HG02970 (cell line): ENCODE results near the gene DHX38.

Experiments
- ATAC-seq: cut with Tn5 transposase; IDR thresholded peaks from one replicate; pipeline ENCODE4 v1.9.1; 2021; ENCODE audit warnings: mild to moderate bottlenecking, moderate library complexity, moderate number of reproducible peaks; ENCODE audit not compliant: unreplicated experiment, low FRiP score

DHX38 gene

GRCh38 chr16:72083778-72084404 is 9.8 kb upstream of the DHX38 start:
- ATAC-seq = no peak

DNA sequence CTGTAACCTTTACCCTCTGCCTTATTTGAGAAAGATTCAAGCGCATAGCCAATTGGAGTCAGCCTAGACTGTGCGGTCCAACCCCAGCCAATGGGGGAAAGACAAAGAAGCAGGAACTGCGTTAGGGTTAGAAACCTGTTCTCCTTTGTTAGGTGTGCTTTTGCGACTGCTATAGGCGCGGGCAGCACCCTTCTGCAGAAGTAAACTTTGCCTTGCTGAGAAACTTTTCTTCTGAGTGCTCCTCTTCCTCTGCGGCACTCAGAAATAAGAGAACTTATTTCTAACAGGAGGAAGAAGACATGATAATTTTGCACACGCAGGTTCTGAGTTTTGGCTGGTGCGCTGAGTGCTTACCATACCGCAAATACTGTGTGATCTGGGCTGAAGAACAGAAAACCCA is 9.2 kb upstream of the DHX38 start:
- ATAC-seq = no peak

DNA sequence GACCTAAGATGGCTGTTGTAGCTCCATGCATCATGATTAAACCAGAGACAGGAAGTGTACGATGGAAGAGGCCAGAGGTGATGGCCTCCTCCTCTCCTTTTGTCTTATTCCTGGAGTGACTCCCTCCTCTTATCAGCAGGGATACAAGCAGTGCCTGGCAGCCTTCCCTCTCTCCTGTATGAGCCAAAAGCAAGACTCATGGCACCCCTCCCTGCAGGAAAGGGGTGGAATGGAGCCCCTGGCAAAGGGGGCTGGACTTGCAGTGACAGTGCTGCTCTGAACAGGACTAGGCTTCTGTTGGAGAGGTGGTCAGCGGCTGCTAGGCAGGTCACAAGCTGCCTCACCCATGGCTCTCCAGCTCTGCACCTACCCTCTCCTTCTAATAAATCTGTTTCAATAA is 8.6 kb upstream of the DHX38 start:
- no peak for ATAC-seq

- no peak for ATAC-seq
Observed at GRCh38 chr16:72091217-72091616, 2.4 kb upstream of the DHX38 start.

DNA sequence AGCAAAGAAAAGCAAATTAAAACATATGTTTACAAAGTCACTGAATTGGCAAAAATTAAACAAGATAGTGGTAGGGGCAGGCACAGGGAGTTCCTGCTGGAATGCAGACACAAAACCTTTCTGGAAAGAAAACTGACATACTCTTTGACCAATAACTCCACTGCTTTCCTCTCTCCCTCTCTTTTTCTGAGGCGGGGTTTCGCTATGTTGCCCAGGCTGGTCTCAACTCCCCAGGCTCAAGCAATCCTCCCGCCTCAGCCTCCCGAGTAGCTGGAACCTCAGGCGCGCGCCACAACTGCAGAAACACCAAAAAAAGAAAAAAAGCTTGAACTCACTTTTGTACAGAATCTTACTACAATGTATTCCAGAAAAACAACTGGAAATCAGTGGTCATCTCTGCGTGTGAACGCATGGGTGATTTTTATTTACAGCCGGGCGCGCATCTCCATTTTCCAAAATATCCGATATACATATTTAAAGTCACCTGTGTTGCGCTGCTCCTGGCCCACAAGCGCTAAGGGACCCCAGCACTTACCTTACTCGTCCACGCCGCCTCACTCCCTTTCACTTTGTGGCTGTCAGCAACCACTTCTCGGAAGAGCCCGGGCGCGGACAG is 707 bp upstream of the DHX38 start:
- no peak for ATAC-seq

DNA sequence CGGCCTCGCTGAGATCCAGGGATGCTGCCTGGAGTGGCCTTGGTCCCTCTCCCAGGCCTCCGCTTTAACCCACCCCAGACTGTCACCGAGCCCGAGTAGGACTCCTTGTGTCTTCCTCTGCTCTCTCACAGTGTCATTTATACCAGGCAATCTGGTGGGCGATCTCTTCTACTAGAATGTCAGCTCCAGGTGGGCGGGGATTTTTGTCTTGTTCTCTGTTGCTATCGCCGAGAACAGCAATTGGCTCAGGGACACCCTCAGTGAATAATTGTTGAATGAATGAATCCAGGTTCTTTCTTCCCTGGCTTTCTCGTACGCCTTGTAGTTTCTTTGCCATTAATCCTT is 591 bp downstream of the DHX38 start:
- ATAC-seq = no peak

DNA sequence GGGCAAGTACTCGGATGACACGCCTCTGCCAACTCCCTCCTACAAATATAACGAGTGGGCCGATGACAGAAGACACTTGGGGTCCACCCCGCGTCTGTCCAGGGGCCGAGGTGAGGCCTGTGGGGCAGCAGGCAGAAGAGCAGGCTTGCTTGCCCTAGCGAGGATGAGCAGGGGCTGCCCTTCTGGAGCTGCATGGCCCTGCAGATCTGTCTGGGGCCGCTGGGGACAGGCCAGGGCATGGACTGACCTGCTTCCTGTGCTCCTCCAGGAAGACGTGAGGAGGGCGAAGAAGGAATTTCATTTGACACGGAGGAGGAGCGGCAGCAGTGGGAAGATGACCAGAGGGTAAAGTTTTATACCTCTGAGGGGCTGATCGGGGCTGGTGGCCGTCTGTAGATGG is 5.3 kb downstream of the DHX38 start:
- no peak for ATAC-seq

- no peak for ATAC-seq
Observed at GRCh38 chr16:72099377-72099818, 5.8 kb downstream of the DHX38 start.

GRCh38 chr16:72101195-72101594 is 7.5 kb downstream of the DHX38 start:
- ATAC-seq = no peak

GRCh38 chr16:72104905-72105304 is 11.3 kb downstream of the DHX38 start:
- no peak for ATAC-seq

DNA sequence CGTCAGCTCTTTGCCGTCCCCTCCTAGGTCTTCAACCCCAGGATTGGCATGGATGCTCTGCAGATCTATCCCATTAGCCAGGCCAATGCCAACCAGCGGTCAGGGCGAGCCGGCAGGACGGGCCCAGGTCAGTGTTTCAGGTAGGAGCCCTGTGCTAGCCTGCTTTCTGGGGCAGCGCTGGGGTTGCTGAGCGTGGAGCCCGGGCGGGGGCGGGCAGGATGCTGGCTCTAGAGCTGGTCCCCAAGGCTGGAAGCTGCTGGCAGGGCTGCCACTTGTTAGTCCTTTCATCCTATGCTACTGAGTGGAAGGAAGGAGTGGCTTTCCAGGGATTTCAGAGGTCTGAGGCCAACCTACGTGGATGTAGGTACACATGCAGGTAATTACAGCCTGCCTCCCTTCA is 12.3 kb downstream of the DHX38 start:
- ATAC-seq = no peak

- no peak for ATAC-seq
Observed at GRCh38 chr16:72107371-72107770, 13.7 kb downstream of the DHX38 start.

- no peak for ATAC-seq
Observed at GRCh38 chr16:72108353-72109102, 14.9 kb downstream of the DHX38 start.

GRCh38 chr16:72109300-72109699 is 15.7 kb downstream of the DHX38 start:
- no peak for ATAC-seq

DNA sequence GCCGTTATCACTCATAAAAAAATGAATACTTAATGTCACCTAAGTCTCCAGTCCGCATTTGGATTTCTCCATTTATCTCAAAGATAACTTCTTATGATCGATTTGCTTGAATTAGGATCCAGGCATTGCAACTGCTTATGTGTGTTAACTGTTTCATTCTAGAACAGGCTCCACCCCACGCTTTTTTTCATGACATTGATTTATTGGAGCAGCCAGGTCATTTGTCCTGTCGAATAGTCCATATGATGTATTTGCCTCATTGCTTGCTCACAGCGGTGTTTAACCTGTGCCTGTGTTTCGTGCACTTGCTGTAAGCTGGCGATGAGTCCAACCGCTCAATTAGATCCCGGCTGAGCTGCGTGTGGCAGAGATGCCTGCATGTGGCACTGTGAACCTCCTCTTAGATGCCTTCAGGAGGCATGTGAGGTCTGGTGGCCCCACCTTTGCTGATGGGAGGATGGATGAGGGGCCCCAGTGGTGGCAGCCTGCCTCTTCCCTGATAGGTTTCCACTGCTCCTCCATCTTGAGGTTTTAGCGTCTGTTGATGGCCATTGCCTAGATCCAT is 16.4 kb downstream of the DHX38 start:
- ATAC-seq = no peak

DNA sequence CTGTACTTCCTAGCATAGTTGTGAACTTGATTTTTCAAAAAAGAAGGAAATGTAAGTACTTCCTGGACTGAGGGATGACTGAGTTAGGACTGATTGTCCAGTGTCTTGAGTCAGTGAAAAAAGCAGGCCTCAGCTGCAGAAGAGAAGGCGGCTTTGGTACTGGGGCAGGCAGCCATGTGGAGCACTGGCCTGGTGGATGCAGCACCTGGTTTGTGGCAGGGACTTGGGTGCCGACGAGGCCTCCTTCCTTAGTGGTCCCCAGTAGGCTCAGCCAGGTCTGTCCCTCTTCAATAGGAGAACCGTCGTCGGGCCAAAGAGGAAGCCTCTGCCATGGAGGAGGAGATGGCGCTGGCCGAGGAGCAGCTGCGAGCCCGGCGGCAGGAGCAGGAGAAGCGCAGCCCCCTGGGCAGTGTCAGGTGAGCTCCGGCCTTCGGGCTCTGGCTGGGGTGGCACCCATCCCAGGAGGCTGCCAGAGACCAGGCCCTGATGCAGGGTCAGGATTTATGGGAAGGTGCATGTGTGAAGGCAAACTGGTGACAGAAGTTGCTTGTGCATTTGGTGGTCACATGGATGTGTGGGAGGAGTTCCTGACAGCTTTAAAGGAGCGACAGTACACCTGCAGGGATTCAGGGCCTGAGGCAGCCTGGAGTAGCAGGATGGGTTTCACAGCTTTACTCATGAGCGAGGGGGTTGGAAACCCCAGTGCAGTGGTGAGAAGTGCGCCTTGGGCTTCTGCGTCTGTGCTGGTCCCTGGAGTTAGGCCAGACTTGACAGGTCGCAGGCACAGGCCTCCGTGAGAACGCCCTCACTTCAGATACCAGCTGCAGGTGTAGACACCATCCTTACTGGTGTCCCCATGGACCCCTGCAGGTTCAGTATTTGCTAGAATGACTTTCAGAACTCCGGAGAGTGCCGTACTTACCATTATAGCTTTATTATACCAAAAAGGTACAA is 17.3 kb downstream of the DHX38 start:
- no peak for ATAC-seq

GRCh38 chr16:72111657-72112451 is 18.2 kb downstream of the DHX38 start:
- ATAC-seq = no peak

GRCh38 chr16:72112452-72112792 is 18.8 kb downstream of the DHX38 start:
- ATAC-seq = no peak

- no peak for ATAC-seq
Observed at GRCh38 chr16:72112906-72113615, 19.4 kb downstream of the DHX38 start.
